HG03521 (cell line): ENCODE measurements around the gene LMO7.
"Not testable (repeated sequence)": the region's sequence is repeated elsewhere in the genome, so short reads cannot be mapped to it uniquely, and the experiment has no call there.

ENCODE experiments used
- ATAC-seq: cut with Tn5 transposase; IDR thresholded peaks from one replicate; pipeline ENCODE4 v1.9.1; 2021; ENCODE audit warnings: mild to moderate bottlenecking, moderate library complexity; ENCODE audit not compliant: unreplicated experiment

Gene LMO7

GRCh38 chr13:75647126-75647784 is 11.1 kb downstream of the LMO7 start:
- peak; percentile 64 for ATAC-seq

GRCh38 chr13:75648446-75648845 is 12.3 kb downstream of the LMO7 start:
- ATAC-seq: no peak

- ATAC-seq: no peak
Observed at GRCh38 chr13:75651013-75651412, 14.9 kb downstream of the LMO7 start.

GRCh38 chr13:75652726-75653125 is 16.6 kb downstream of the LMO7 start:
- no peak for ATAC-seq

- ATAC-seq: no peak
Observed at GRCh38 chr13:75656425-75656989, 20.4 kb downstream of the LMO7 start.

- ATAC-seq: no peak
Observed at GRCh38 chr13:75657111-75657510, 21.0 kb downstream of the LMO7 start.

GRCh38 chr13:75660694-75661093 is 24.6 kb downstream of the LMO7 start:
- no peak for ATAC-seq

GRCh38 chr13:75661443-75661842 is 25.3 kb downstream of the LMO7 start:
- ATAC-seq: no peak

GRCh38 chr13:75666646-75667351 is 30.7 kb downstream of the LMO7 start:
- no peak for ATAC-seq

- no peak for ATAC-seq
Observed at GRCh38 chr13:75669706-75670105, 33.6 kb downstream of the LMO7 start.

GRCh38 chr13:75670496-75670895 is 34.4 kb downstream of the LMO7 start:
- no peak for ATAC-seq

- no peak for ATAC-seq
Observed at GRCh38 chr13:75675421-75675820, 39.3 kb downstream of the LMO7 start.

GRCh38 chr13:75679459-75679858 is 43.3 kb downstream of the LMO7 start:
- no peak for ATAC-seq

- not testable (repeated sequence) for ATAC-seq
Observed at GRCh38 chr13:75680251-75680650, 44.1 kb downstream of the LMO7 start.

GRCh38 chr13:75682326-75682725 is 46.2 kb downstream of the LMO7 start:
- ATAC-seq: no peak

GRCh38 chr13:75685239-75685697 is 49.1 kb downstream of the LMO7 start:
- no peak for ATAC-seq

GRCh38 chr13:75687150-75687763 is 51.1 kb downstream of the LMO7 start:
- no peak for ATAC-seq

GRCh38 chr13:75689686-75690085 is 53.6 kb downstream of the LMO7 start:
- ATAC-seq: no peak

- no peak for ATAC-seq
Observed at GRCh38 chr13:75690607-75691006, 54.5 kb downstream of the LMO7 start.

GRCh38 chr13:75691183-75691582 is 55.1 kb downstream of the LMO7 start:
- no peak for ATAC-seq

- no peak for ATAC-seq
Observed at GRCh38 chr13:75693227-75693626, 57.1 kb downstream of the LMO7 start.

GRCh38 chr13:75694722-75695121 is 58.6 kb downstream of the LMO7 start:
- no peak for ATAC-seq
